KBM-7 (cell line): ENCODE measurements around the gene RTN4RL2.

ENCODE experiments used
- DNase-seq: peaks from one replicate; pipeline ENCODE4 v3.0.0-alpha.2; 2015
- in situ Hi-C: fragments of 300-500 bp; cut with MboI; formaldehyde crosslinking; loops from 2 replicates; pipeline ENCODE4 v1.14.3; 2020; ENCODE audit warnings: low sequenced_read_pairs, low pct_unique_long_range_greater_than_20kb, mixed read lengths

The RTN4RL2 gene

GRCh38 chr11:57460022-57460757, at the start of gene RTN4RL2:
Gene RTN4RL2, plus strand, starts transcription at chr11:57460528. Its CDS starts 338 bp downstream, at chr11:57460866.
- peak; percentile 73 for DNase-seq

GRCh38 chr11:57413681-57414080, 46.6 kb upstream of the RTN4RL2 start:
- in situ Hi-C loops, result no loop called here
- no peak for DNase-seq

More at GRCh38 chr11:57460022-57460757, at the start of gene RTN4RL2:
- in situ Hi-C loops, result no loop called here

GRCh38 chr11:57414612-57415212, 45.6 kb upstream of the RTN4RL2 start:
- DNase-seq, result no peak
- in situ Hi-C loops, result no loop called here

- no peak for DNase-seq
- in situ Hi-C loops, result no loop called here
These were observed 43.9 kb upstream of the RTN4RL2 start for GRCh38 chr11:57416436-57416835.

GRCh38 chr11:57417056-57417455, 43.3 kb upstream of the RTN4RL2 start:
- in situ Hi-C loops, result no loop called here

GRCh38 chr11:57418131-57418530, 42.2 kb upstream of the RTN4RL2 start:
- DNase-seq, result no peak
- in situ Hi-C loops, result no loop called here

More at GRCh38 chr11:57417056-57417455, 43.3 kb upstream of the RTN4RL2 start:
- DNase-seq, result no peak

GRCh38 chr11:57419146-57419545, 41.2 kb upstream of the RTN4RL2 start:
- DNase-seq, result no peak
- in situ Hi-C loops, result no loop called here

GRCh38 chr11:57421066-57421465, 39.3 kb upstream of the RTN4RL2 start:
- in situ Hi-C loops, result no loop called here
- no peak for DNase-seq

GRCh38 chr11:57421805-57422204, 38.5 kb upstream of the RTN4RL2 start:
- in situ Hi-C loops, result no loop called here
- no peak for DNase-seq

- in situ Hi-C loops, result no loop called here
- DNase-seq, result no peak
These were observed 37.7 kb upstream of the RTN4RL2 start for GRCh38 chr11:57422669-57423068.

GRCh38 chr11:57424137-57424791, 36.1 kb upstream of the RTN4RL2 start:
- in situ Hi-C loops, result no loop called here
- no peak for DNase-seq

GRCh38 chr11:57424792-57425564, 35.4 kb upstream of the RTN4RL2 start:
- peak; percentile 96 for DNase-seq
- in situ Hi-C loops, result no loop called here

GRCh38 chr11:57425565-57426438, 34.5 kb upstream of the RTN4RL2 start:
- in situ Hi-C loops, result no loop called here
- no peak for DNase-seq

GRCh38 chr11:57426439-57426928, 33.8 kb upstream of the RTN4RL2 start:
- DNase-seq, result no peak
- in situ Hi-C loops, result no loop called here

GRCh38 chr11:57426929-57427726, 33.2 kb upstream of the RTN4RL2 start, which contains the start of gene SLC43A3:
Gene SLC43A3, minus strand, starts transcription at chr11:57427121. Its CDS starts 949 bp downstream, at chr11:57426172.
- in situ Hi-C loops, result no loop called here
- DNase-seq, result peak; percentile 89

- in situ Hi-C loops, result no loop called here
- DNase-seq, result no peak
These were observed 32.6 kb upstream of the RTN4RL2 start for GRCh38 chr11:57427727-57428082.

GRCh38 chr11:57428643-57429042, 31.7 kb upstream of the RTN4RL2 start:
- in situ Hi-C loops, result no loop called here
- DNase-seq, result no peak

- no peak for DNase-seq
- in situ Hi-C loops, result no loop called here
These were observed 30.4 kb upstream of the RTN4RL2 start for GRCh38 chr11:57429946-57430345.
